T follicular helper cell (primary cell): ENCODE data around the gene WDR75.
"Not testable (repeated sequence)": the region's sequence is repeated elsewhere in the genome, so short reads cannot be mapped to it uniquely, and the experiment has no call there.

Experiments
- DNase-seq: peaks from one replicate; pipeline ENCODE4 v3.0.0-alpha.2; 2020; ENCODE audit warnings: low read depth

The WDR75 gene

GRCh38 chr2:189441709-189442074, 418 bp downstream of the WDR75 start:
- DNase-seq = no peak

GRCh38 chr2:189442468-189442867, 1.2 kb downstream of the WDR75 start:
- DNase-seq = no peak

DNA sequence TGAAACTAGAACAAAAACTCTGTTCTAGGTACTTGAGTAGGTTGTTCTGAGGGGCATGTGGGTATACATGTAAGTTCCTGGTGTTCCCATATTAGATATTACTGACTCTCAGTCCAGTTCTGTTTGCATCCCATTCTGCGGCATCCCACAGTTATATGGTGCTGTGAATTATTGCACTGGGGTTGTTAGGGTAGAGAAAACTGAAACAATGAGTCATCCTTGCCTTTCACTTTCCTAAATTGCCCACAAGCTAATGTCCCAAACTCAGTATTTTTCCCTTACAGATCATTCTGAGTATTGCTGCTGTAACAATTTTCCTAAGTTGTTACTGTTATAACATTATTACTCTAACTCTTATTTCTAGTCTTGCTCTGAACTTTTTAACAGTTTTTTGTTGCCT, 3.0 kb downstream of the WDR75 start:
- DNase-seq = no peak

- no peak for DNase-seq
Observed at GRCh38 chr2:189446780-189447179, 5.5 kb downstream of the WDR75 start.

GRCh38 chr2:189454009-189454408, 12.7 kb downstream of the WDR75 start:
- no peak for DNase-seq

GRCh38 chr2:189465076-189465475, 23.8 kb downstream of the WDR75 start:
- no peak for DNase-seq

DNA sequence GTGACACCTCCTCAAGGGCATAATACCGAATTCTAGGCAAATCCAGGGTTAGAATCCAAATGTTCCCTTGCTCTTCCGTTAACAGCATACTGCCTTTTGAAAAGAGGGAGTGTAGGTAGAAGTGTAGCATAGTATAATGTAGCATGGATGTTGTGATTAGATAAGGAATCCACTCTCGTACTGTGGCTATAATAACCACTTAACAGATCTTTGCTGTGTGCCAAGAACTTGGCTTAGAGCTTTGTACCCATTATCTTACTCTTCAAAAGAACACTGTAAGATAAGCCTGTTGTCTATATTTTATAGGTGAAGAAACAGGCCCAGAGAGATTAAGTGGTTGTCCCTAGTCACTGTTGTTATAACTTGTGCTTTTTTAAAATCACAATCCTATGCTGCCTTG, 24.2 kb downstream of the WDR75 start:
- no peak for DNase-seq

- DNase-seq = no peak
Observed at GRCh38 chr2:189466046-189466445, 24.8 kb downstream of the WDR75 start.

GRCh38 chr2:189466656-189467055, 25.4 kb downstream of the WDR75 start:
- DNase-seq = no peak

- no peak for DNase-seq
Observed at GRCh38 chr2:189467160-189467559, 25.9 kb downstream of the WDR75 start.

GRCh38 chr2:189467593-189467992, 26.3 kb downstream of the WDR75 start:
- no peak for DNase-seq

DNA sequence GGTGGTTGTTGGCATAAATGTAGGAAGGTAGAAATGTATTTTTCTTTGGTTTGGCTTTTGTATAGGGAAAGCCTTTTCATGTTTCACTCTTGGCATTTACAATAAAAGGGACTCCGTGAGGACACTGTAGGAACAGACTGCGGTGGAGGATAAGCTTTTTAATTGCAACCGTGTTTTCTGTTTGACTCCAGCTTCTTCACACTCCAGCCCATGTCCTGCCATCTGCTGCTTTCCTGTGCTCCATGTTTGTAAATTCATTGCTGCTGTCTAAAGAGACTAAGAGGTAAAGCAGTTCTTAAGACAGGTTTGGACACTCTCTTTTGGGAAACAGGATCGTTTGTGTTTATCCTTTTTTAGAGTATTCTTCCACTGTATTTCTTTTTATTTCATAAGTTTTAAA, 33.3 kb downstream of the WDR75 start:
- DNase-seq = no peak

GRCh38 chr2:189477756-189478155, 36.5 kb downstream of the WDR75 start:
- DNase-seq = no peak

DNA sequence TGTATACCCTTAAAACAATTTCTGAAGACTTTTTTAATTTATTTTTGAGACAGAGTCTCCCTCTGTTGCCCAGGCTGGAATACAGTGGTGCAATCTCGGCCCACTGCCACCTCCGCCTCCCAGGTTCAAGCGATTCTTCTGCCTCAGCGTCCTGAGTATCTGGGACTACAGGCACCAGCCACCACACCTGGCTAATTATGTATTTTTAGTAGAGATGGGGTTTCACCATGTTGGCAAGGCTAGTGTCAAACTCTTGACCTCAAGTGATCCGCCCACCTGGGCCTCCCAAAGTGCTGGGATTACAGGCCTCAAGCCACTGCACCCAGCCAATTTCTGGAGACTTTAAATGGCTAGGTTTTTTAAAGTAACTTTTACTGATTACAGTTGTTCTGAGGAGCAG, 37.0 kb downstream of the WDR75 start:
- not testable (repeated sequence) for DNase-seq

- no peak for DNase-seq
Observed at GRCh38 chr2:189481071-189481470, 39.8 kb downstream of the WDR75 start.

- DNase-seq = no peak
Observed at GRCh38 chr2:189483571-189483970, 42.3 kb downstream of the WDR75 start.

GRCh38 chr2:189483980-189484740, 42.9 kb downstream of the WDR75 start:
- DNase-seq = no peak

DNA sequence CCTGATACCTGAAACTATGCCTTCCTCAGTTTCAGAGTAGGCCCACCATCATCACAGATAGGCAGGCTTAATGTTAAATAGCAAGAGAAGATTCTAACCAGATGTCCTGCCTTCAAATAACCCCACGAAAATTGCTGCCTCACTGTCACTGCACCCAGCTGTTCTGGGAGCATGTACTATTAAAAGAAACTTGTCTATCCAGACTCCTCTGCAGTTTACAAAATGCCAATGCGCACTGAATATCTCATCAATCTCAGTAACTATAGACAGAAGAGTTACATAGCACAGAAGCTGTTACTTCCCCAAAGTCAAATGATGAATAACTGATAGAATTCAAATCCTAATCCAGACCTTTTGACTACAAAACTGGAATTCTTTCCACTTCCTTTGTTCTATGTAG, 43.9 kb downstream of the WDR75 start:
- no peak for DNase-seq

GRCh38 chr2:189486237-189486770, 45.0 kb downstream of the WDR75 start:
- DNase-seq = no peak

GRCh38 chr2:189487283-189488007, 46.2 kb downstream of the WDR75 start:
- no peak for DNase-seq

DNA sequence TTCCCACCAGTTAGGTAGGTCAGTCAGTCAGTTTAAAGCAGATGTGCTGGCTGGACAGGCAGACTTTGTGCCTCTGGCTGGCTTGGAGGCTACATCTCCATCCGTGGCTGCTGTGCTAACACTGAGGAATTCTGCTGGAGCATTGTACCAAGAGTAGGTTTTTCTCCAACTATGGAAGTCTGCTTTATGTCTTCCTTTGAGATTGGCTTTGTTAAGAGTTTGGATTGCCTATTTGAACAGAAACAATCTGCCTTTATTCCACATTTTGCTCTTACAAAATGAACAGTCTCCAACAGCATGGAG, 46.7 kb downstream of the WDR75 start:
- DNase-seq = no peak

GRCh38 chr2:189492451-189492850, 51.2 kb downstream of the WDR75 start:
- no peak for DNase-seq

GRCh38 chr2:189498205-189498604, 56.9 kb downstream of the WDR75 start:
- no peak for DNase-seq

GRCh38 chr2:189499137-189499536, 57.9 kb downstream of the WDR75 start:
- DNase-seq = no peak
